Esophagus squamous epithelium (tissue), 5 donors: ENCODE data around the gene ZBTB42. TPM values are rescaled to one million over a fixed set of nuclear protein-coding genes. Genes with fewer than 3 reads are reported as not detected.

Experiments used
- DNase-seq: peaks from one replicate; lab custom pipeline; 2025; lab: John Stamatoyannopoulos, UW
- H3K27ac ChIP-seq, 4 donors: fragments of 200-600 bp; sonication (generic); one replicate each; pipeline ENCODE4 v1.5.1; 2016 to 2019; ENCODE audit warnings: mild to moderate bottlenecking in 1 of 4
- H3K27me3 ChIP-seq, 4 donors: fragments of 200-600 bp; sonication (generic); 1 replicate in 3 of 4; 2 replicates in 1 of 4; pipeline versions ENCODE4 v1.5.1 to v1.6.0; 2017 to 2021; ENCODE audit warnings: antibody characterized with exemption in 1 of 4
- H3K36me3 ChIP-seq, 3 donors: fragments of 200-600 bp; sonication (generic); one replicate each; pipeline ENCODE4 v1.5.1; 2016 to 2019
- H3K4me1 ChIP-seq, 3 donors: fragments of 200-600 bp; sonication (generic); one replicate each; pipeline ENCODE4 v1.5.1; 2017 to 2019
- H3K4me3 ChIP-seq, 4 donors: fragments of 200-600 bp; sonication (generic); 1 replicate in 3 of 4; 2 replicates in 1 of 4; pipeline ENCODE4 v1.5.1; 2016 to 2019; ENCODE audit warnings: mild to moderate bottlenecking in 2 of 4, moderate library complexity in 1 of 4
- H3K9me3 ChIP-seq, 3 donors: fragments of 200-600 bp; sonication (generic); one replicate each; pipeline ENCODE4 v1.5.1; 2016 to 2019
- POLR2A ChIP-seq, 4 donors: fragments of 450-650 bp; IDR thresholded peaks; one replicate each; pipeline ENCODE4 v1.6.1; 2017; ENCODE audit warnings: antibody characterized with exemption in 4 of 4, mild to moderate bottlenecking in 4 of 4, moderate library complexity in 3 of 4
- WGBS, 2 donors: methylation state at CpG; one replicate each; pipeline ENCODE4 v1.1.5; 2018; 5-methylcytosine and 5-hydroxymethylcytosine counted together
- intact Hi-C: fragments of 100-400 bp; cut with DNase I; formaldehyde crosslinking; loops from one replicate; pipeline ENCODE4 v1.15.0; 2022
- total RNA-seq, 4 donors: library from RNA; depleted of rRNA; stranded (reverse); fragments of >200 nt; gene quantifications; one replicate each; pipeline ENCODE4 v1.1.0, GENCODE V29; 2016
- TF ChIP-seq, protein P1 (sequence below), 6 experiments: fragments of 450-650 bp in 4 of 6; fragments of 200-600 bp in 2 of 6; sonication (generic) in 2 of 6; IDR thresholded peaks; one replicate each; pipeline ENCODE4 v1.5.1; 2016 to 2019; ENCODE audit warnings: antibody characterized with exemption in 6 of 6, mild to moderate bottlenecking in 4 of 6, moderate library complexity in 4 of 6
- donor health status: DM: yes; HTN: yes; CAD: no.

The ZBTB42 gene
- total RNA-seq, 4 donors from 2014 or later = 4.7 to 14.2 (median 8.4) TPM

DNA sequence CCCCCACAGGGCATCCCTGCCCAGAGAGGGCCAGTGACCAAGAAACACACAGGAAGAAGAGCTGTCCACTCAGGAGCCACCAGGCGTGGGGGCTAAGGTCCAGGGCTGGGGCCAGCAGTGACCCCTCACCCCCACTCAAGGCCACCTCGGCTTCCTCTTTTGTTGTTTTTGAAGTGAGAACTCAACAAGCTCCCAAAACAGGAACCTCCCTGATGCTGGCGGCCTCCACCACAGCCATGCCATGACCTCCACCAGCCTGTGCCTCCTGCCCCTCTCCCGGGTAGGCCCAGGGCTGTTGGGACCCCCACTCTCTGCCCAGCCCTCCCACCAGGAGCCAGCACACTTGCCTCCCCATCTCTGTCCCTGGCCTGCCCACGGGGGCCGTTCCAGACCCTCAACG is 13.2 kb upstream of the ZBTB42 start:
- H3K4me1 ChIP-seq = peaks cover 25 to 100% (median 29%) of the 10 kb centered on the region in 3 donors
- no peaks in the 10 kb centered on the region for H3K9me3 ChIP-seq
- H3K27ac ChIP-seq = peak overlapping the region in 2 of 4 donors; percentile 9 to 43
- no peaks in the 10 kb centered on the region for H3K27me3 ChIP-seq
- TF ChIP-seq, protein P1, sequence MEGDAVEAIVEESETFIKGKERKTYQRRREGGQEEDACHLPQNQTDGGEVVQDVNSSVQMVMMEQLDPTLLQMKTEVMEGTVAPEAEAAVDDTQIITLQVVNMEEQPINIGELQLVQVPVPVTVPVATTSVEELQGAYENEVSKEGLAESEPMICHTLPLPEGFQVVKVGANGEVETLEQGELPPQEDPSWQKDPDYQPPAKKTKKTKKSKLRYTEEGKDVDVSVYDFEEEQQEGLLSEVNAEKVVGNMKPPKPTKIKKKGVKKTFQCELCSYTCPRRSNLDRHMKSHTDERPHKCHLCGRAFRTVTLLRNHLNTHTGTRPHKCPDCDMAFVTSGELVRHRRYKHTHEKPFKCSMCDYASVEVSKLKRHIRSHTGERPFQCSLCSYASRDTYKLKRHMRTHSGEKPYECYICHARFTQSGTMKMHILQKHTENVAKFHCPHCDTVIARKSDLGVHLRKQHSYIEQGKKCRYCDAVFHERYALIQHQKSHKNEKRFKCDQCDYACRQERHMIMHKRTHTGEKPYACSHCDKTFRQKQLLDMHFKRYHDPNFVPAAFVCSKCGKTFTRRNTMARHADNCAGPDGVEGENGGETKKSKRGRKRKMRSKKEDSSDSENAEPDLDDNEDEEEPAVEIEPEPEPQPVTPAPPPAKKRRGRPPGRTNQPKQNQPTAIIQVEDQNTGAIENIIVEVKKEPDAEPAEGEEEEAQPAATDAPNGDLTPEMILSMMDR (IDR thresholded peaks at IDR 0.05) = no peak
- TF ChIP-seq POLR2A (IDR thresholded peaks at IDR 0.05) = no peak
- intact Hi-C loops = no loop called here
- 96% methylated on average over 4 of the region's 7 CpGs; no CpG with 5 or more reads in 1 of the 2 donors for WGBS, 2 donors
- H3K36me3 ChIP-seq = peaks cover 0 to 79% (median 20%) of the 10 kb centered on the region in 3 donors
- no peak for DNase-seq
- H3K4me3 ChIP-seq = no peak overlapping the region

DNA sequence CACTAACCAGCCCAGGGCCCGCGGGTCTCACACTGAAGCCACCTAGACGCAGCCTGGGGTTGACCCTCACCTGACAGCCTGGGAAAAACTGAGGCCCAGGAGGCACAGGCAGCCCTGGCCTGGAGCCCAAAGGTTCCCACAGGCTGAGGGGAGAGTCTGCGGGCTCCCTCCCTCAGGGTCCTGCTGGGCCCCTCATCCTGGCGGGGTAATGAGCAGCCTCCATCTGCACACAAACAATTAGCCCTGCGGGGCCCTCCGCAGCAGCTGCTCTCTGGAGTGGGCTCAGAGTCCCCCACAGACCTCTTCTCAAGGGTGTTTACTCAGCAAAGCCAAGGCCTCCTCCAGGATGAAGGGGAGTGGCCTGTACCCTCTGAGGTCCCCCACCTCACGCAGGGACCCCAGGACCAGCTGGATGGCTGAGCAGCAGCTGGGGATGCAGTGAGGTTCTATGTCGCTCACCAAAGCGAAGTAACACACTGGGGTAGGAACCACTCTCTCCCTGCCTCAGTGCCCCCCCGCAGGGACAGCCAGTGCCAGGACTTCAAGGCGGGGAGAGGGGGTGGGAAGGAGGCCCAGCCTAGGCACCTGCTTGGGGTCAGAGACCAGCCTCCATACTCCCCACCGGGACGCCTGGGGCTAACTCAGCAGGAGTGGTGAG is 12.6 kb upstream of the ZBTB42 start:
- no CpG with 5 or more reads among the region's 14 CpGs for WGBS, 2 donors
- Histone ChIP-seq H3K4me3 (no peak overlapping the region), H3K4me1 (peaks cover 31 to 100% (median 34%) of the 10 kb centered on the region in 3 donors), H3K27me3 (no peaks in the 10 kb centered on the region), H3K36me3 (peaks cover 0 to 75% (median 20%) of the 10 kb centered on the region in 3 donors), H3K27ac (peak overlapping the region in 2 of 4 donors; percentile 9 to 43), H3K9me3 (no peaks in the 10 kb centered on the region)
- no peak for DNase-seq
- no peak for TF ChIP-seq POLR2A (IDR thresholded peaks at IDR 0.05)
- TF ChIP-seq, protein P1 (IDR thresholded peaks at IDR 0.05) = no peak
- intact Hi-C loops = no loop called here

DNA sequence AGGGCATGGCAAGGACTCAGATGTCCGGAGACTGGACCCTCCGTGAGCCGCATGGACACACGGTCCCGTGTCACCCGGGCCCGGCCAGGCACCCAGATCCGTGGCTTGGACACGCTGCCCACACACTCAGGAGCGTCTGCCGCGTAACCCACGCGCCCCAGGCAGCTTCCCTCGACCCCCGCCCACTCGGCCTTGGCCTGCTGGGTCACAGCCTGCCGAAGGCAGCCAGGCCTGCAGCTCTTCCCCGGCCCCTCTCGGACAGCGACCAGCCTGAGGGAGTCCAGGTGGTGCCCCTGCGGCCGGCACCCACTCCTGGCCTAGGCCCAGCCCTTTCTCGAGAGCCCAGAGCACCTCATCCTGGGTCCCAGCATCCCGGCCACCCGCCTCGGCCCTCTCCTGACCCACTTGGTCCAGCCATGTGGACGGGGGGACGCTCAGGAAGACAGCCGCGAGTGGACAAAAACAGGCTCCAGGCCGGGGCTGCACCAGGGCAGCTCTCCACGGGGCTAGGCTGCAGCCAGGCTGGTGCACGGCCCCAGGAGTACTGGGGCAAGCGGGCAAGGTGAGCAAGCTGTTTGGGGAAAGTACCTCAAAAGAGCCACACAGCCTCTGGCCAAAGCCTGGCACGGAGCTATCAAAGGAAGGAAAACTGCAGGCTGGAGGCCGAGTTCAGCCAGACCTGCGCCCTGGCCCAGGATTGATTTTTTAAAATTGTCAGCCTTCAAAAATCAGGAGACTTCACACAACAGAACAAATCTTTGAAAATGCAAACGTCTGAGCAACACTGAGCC is 11.8 kb upstream of the ZBTB42 start:
- intact Hi-C loops = no loop called here
- Histone ChIP-seq H3K27me3 (no peaks in the 10 kb centered on the region), H3K27ac (no peak overlapping the region), H3K9me3 (no peaks in the 10 kb centered on the region), H3K4me3 (no peak overlapping the region), H3K36me3 (peaks cover 0 to 75% (median 20%) of the 10 kb centered on the region in 3 donors), H3K4me1 (peaks cover 39 to 100% (median 42%) of the 10 kb centered on the region in 3 donors)
- WGBS, 2 donors = 88% methylated on average over 10 to 23 of the region's 39 CpGs
- no peak for TF ChIP-seq POLR2A (IDR thresholded peaks at IDR 0.05)
- TF ChIP-seq, protein P1 (IDR thresholded peaks at IDR 0.05) = no peak
- no peak for DNase-seq

DNA sequence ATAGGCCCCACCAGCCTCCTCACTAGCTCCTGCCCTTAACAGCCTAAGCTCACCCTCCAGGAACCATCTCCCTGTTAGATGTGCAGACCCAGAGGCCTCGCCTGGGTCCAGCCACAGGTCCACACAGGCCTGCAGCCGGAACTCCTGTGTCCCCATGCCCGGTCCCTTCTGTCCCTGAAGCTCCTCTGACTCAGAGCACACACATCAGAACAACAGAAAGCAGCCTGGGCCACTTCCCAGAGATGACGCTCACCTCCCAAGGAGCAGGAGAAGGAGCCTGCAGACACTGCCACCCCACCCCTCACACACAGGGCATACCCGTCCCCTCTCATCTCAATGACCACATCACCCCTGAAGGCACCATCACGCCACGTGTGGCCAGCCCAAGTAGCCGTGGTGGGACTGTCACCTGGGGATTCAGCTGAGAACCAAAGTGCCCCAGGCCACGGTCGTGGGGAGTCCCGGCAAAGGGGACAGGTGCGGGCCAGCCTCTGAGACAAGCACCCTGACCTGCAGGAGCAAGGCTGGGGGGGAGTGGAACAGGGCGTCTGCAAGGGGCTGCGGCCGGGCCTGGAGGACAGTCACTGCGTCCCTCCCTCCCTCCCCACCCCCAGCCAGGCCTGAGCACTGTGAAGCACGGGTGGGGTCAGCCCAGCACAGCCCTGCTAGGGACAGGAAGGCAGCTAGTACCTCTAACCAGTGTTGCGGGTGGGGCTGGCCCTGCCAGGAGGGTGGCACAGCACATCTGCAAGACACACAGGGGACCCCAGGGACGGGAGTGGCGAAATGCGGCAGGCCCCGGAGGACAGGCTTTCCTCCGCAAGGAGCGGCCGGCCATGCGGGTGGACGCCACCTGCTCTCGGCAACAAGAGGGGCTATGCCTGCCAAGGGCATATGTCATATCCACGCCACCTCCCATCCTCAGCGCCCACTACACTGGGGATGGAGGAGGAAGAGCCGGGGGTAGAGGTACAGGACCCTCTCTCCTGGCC is 10.9 kb upstream of the ZBTB42 start:
- DNase-seq = no peak
- Histone ChIP-seq H3K36me3 (peaks cover 0 to 72% (median 20%) of the 10 kb centered on the region in 3 donors), H3K9me3 (no peaks in the 10 kb centered on the region), H3K27ac (no peak overlapping the region), H3K27me3 (no peaks in the 10 kb centered on the region), H3K4me3 (no peak overlapping the region), H3K4me1 (peaks cover 36 to 99% (median 45%) of the 10 kb centered on the region in 3 donors)
- intact Hi-C loops = no loop called here
- 61 to 78% methylated on average over 3 to 19 of the region's 31 CpGs for WGBS, 2 donors
- TF ChIP-seq, protein P1 (IDR thresholded peaks at IDR 0.05) = no peak
- TF ChIP-seq POLR2A (IDR thresholded peaks at IDR 0.05) = no peak
